PC-3 (cell line): ENCODE data around the gene ABHD16A. TPM values are rescaled to one million over a fixed set of nuclear protein-coding genes. Genes with fewer than 3 reads are reported as not detected.

Source experiments
- ATAC-seq: fragments of 200-7000 bp; cut with Tn5 transposase; 2 replicates; pipeline ENCODE4 v1.9.1; 2020; ENCODE audit warnings: mild to moderate bottlenecking, moderate library complexity
- BruUV-seq: library from RNA; stranded (reverse); fragments of 400-500 nt; replicated peaks from 2 replicates; lab custom pipeline; 2021; lab: Mats Ljungman, UMichigan
- CTCF ChIA-PET: fragments of 300-600 bp; sonication (Branson Sonifier 250); formaldehyde crosslinking; loops from one replicate; lab custom pipeline; 2022; ENCODE audit warnings: antibody characterized with exemption; lab: Charles Lee
- POLR2A ChIA-PET: fragments of 300-600 bp; sonication (Branson Sonifier 250); formaldehyde crosslinking; loops from one replicate; lab custom pipeline; 2022; ENCODE audit warnings: antibody characterized with exemption; ENCODE audit not compliant: unreplicated experiment; lab: Charles Lee
- DNase-seq: peaks from one replicate; pipeline ENCODE4 v3.0.0-alpha.2; 2015
- H2AFZ ChIP-seq: fragments of 300-600 bp; sonication (generic); 2 replicates; pipeline ENCODE4 v1.6.0; 2016; ENCODE audit warnings: antibody characterized with exemption, low read length
- H3F3A ChIP-seq: fragments of 300-600 bp; sonication (generic); one replicate; pipeline ENCODE4 v1.6.0; 2017; ENCODE audit warnings: antibody characterized with exemption, low read length, control low read depth, mild to moderate bottlenecking; ENCODE audit not compliant: unreplicated experiment
- H3K27ac ChIP-seq: fragments of 300-600 bp; sonication (generic); 2 replicates; pipeline ENCODE4 v1.5.1; 2016; ENCODE audit warnings: mild to moderate bottlenecking, low read length
- H3K27me3 ChIP-seq: fragments of 300-600 bp; sonication (generic); 2 replicates; pipeline ENCODE4 v1.6.1; 2016; ENCODE audit warnings: low read length, mixed read lengths
- H3K36me3 ChIP-seq: fragments of 300-600 bp; sonication (generic); 2 replicates; pipeline ENCODE4 v1.6.1; 2016; ENCODE audit warnings: low read depth, mixed run types, low read length, mixed read lengths
- H3K4me1 ChIP-seq: fragments of 300-600 bp; sonication (generic); 2 replicates; pipeline ENCODE4 v1.5.1; 2016; ENCODE audit warnings: low read length; ENCODE audit not compliant: insufficient read depth
- H3K4me2 ChIP-seq: fragments of 300-600 bp; sonication (generic); 2 replicates; pipeline ENCODE4 v1.6.0; 2016; ENCODE audit warnings: low read length
- H3K4me3 ChIP-seq: fragments of 300-600 bp; sonication (generic); 2 replicates; pipeline ENCODE4 v1.5.1; 2016; ENCODE audit warnings: mild to moderate bottlenecking, low read length, mixed read lengths
- H3K79me2 ChIP-seq: fragments of 300-600 bp; sonication (generic); 2 replicates; pipeline ENCODE4 v1.6.1; 2017; ENCODE audit warnings: low read length, mixed read lengths
- H3K9ac ChIP-seq: fragments of 300-600 bp; sonication (generic); 2 replicates; pipeline ENCODE4 v1.6.0; 2016; ENCODE audit warnings: mild to moderate bottlenecking, low read length
- H3K9me2 ChIP-seq: fragments of 300-600 bp; sonication (generic); replicated peaks from 2 replicates; pipeline ENCODE4 v1.6.1; 2016; ENCODE audit warnings: mixed run types, low read length, mixed read lengths
- H3K9me3 ChIP-seq: fragments of 300-600 bp; sonication (generic); 2 replicates; pipeline ENCODE4 v1.6.1; 2016; ENCODE audit warnings: low read length, mixed read lengths
- H4K20me1 ChIP-seq: fragments of 300-600 bp; sonication (generic); 2 replicates; pipeline ENCODE4 v1.6.1; 2016; ENCODE audit warnings: low read length, mixed read lengths
- EZH2 ChIP-seq: fragments of 300-600 bp; sonication (generic); IDR thresholded peaks from one replicate; pipeline ENCODE4 v1.6.1; 2017; ENCODE audit warnings: antibody characterized with exemption, mild to moderate bottlenecking, low read length; ENCODE audit not compliant: unreplicated experiment
- EZH2phosphoT487 ChIP-seq: fragments of 300-600 bp; sonication (generic); IDR thresholded peaks from 2 replicates; pipeline ENCODE4 v1.6.1; 2018; ENCODE audit warnings: mild to moderate bottlenecking, antibody characterized with exemption, low read length, borderline replicate concordance
- intact Hi-C: fragments of 100-400 bp; cut with micrococcal nuclease; formaldehyde crosslinking; loops from 2 replicates; pipeline ENCODE4 v1.9.0; 2023
- total RNA-seq: library from RNA; depleted of rRNA; stranded (reverse); fragments of >200 nt; gene quantifications from 2 replicates; pipeline ENCODE4 v1.2.3, GENCODE V29; 2014
- TF ChIP-seq, protein P1 (sequence below): fragments of 300-600 bp; sonication (generic); conservative IDR thresholded peaks from 2 replicates; pipeline ENCODE4 v1.5.1; 2017; ENCODE audit warnings: antibody characterized with exemption, low read depth, mild to moderate bottlenecking, low read length

The ABHD16A gene
- total RNA-seq, 1 experiment from 2014 or later: 52.0 TPM

- Histone ChIP-seq H3F3A (no peaks in the 10 kb centered on the region), H3K9me2 (no peaks in the 10 kb centered on the region), H3K27ac (peak overlapping the region; percentile 51), H3K4me1 (peaks cover 29% of the 10 kb centered on the region), H2AFZ (no peak overlapping the region), H3K79me2 (no peaks in the 10 kb centered on the region), H3K9ac (no peak overlapping the region), H3K27me3 (no peaks in the 10 kb centered on the region), H3K9me3 (no peaks in the 10 kb centered on the region), H3K36me3 (no peaks in the 10 kb centered on the region), H3K4me2 (peak overlapping the region; percentile 58), H3K4me3 (no peak overlapping the region), H4K20me1 (no peaks in the 10 kb centered on the region)
- DNase-seq (no peak), ATAC-seq (no peak)
- no TSS peak for BruUV-seq
- intact Hi-C loops: loop anchor here (10.0 kb wide), 1 partner anchor 46 kb away; the partner anchor contains the start of gene SAPCD1
- ChIA-PET POLR2A (no interaction called here), CTCF (interaction anchor here (0.6 kb wide), 1 partner anchor 47 kb away, joined by 3 read pairs; no protein-coding TSS in a partner anchor)
- no peak for TF ChIP-seq EZH2phosphoT487
- TF ChIP-seq EZH2: no peak
- TF ChIP-seq, protein P1, sequence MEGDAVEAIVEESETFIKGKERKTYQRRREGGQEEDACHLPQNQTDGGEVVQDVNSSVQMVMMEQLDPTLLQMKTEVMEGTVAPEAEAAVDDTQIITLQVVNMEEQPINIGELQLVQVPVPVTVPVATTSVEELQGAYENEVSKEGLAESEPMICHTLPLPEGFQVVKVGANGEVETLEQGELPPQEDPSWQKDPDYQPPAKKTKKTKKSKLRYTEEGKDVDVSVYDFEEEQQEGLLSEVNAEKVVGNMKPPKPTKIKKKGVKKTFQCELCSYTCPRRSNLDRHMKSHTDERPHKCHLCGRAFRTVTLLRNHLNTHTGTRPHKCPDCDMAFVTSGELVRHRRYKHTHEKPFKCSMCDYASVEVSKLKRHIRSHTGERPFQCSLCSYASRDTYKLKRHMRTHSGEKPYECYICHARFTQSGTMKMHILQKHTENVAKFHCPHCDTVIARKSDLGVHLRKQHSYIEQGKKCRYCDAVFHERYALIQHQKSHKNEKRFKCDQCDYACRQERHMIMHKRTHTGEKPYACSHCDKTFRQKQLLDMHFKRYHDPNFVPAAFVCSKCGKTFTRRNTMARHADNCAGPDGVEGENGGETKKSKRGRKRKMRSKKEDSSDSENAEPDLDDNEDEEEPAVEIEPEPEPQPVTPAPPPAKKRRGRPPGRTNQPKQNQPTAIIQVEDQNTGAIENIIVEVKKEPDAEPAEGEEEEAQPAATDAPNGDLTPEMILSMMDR: no peak
Observed at GRCh38 chr6:31719001-31719400, 15.9 kb upstream of the ABHD16A start.

GRCh38 chr6:31718265-31718664 lies 15.1 kb upstream of the ABHD16A start:
- no TSS peak for BruUV-seq
- Histone ChIP-seq H3K4me2 (peak overlapping the region; percentile 73), H3K9ac (peak overlapping the region; percentile 28; the same call in 1 of the 2 replicates), H4K20me1 (no peaks in the 10 kb centered on the region), H3K27ac (peak overlapping the region; percentile 81), H3K36me3 (no peaks in the 10 kb centered on the region), H3K9me3 (no peaks in the 10 kb centered on the region), H3K4me3 (peak overlapping the region; percentile 15; the same call in 1 of the 2 replicates), H3K4me1 (peaks cover 29% of the 10 kb centered on the region), H3K79me2 (no peaks in the 10 kb centered on the region), H3K27me3 (no peaks in the 10 kb centered on the region), H3K9me2 (no peaks in the 10 kb centered on the region), H2AFZ (peak overlapping the region; percentile 13; the same call in 1 of the 2 replicates), H3F3A (no peaks in the 10 kb centered on the region)
- ChIA-PET POLR2A (no interaction called here), CTCF (interaction anchor here (0.6 kb wide), 1 partner anchor 48 kb away, joined by 3 read pairs; no protein-coding TSS in a partner anchor)
- intact Hi-C loops: loop anchor here (10.0 kb wide), 1 partner anchor 47 kb away; the partner anchor contains the start of gene SAPCD1
- DNase-seq (peak; percentile 98), ATAC-seq (peak; percentile 73)
- TF ChIP-seq EZH2 (no peak), EZH2phosphoT487 (no peak)
- TF ChIP-seq, protein P1: no peak
